ENCODE data around the gene PCBP3.

Gene PCBP3

GRCh38 chr21:45835301-45836267 lies 192.1 kb downstream of the PCBP3 start:
- no peak for DNase-seq (ENCODE audit: low read depth)
- TF ChIP-seq, protein P1, sequence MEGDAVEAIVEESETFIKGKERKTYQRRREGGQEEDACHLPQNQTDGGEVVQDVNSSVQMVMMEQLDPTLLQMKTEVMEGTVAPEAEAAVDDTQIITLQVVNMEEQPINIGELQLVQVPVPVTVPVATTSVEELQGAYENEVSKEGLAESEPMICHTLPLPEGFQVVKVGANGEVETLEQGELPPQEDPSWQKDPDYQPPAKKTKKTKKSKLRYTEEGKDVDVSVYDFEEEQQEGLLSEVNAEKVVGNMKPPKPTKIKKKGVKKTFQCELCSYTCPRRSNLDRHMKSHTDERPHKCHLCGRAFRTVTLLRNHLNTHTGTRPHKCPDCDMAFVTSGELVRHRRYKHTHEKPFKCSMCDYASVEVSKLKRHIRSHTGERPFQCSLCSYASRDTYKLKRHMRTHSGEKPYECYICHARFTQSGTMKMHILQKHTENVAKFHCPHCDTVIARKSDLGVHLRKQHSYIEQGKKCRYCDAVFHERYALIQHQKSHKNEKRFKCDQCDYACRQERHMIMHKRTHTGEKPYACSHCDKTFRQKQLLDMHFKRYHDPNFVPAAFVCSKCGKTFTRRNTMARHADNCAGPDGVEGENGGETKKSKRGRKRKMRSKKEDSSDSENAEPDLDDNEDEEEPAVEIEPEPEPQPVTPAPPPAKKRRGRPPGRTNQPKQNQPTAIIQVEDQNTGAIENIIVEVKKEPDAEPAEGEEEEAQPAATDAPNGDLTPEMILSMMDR (conservative IDR thresholded peaks at IDR 0.05; ENCODE audit: low read depth, low read length) = no peak
- H3K4me3 ChIP-seq (ENCODE audit: low read length) = no peak overlapping the region

DNA sequence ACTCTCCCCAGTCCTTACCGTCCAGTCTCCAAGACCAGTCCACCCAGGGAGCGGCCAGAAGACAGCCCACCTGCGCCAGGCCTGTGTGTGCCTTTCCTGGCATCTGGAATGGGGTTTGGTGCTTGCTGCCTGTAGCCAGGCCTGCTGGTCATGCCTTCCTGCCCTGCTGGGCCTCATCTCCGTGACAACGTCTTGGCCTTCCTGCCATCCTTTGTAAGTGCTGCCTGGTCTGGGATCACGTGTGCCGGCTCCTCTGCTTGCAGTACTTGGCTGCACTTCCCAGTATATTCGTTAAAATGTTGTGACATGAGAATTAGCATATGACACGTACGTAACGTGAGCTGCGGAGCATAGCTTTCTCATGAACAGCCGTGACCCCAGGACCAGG lies 192.7 kb downstream of the PCBP3 start:
- no peak for DNase-seq (ENCODE audit: low read depth)
- TF ChIP-seq, protein P1 (conservative IDR thresholded peaks at IDR 0.05; ENCODE audit: low read depth, low read length) = no peak
- H3K4me3 ChIP-seq (ENCODE audit: low read length) = no peak overlapping the region

DNA sequence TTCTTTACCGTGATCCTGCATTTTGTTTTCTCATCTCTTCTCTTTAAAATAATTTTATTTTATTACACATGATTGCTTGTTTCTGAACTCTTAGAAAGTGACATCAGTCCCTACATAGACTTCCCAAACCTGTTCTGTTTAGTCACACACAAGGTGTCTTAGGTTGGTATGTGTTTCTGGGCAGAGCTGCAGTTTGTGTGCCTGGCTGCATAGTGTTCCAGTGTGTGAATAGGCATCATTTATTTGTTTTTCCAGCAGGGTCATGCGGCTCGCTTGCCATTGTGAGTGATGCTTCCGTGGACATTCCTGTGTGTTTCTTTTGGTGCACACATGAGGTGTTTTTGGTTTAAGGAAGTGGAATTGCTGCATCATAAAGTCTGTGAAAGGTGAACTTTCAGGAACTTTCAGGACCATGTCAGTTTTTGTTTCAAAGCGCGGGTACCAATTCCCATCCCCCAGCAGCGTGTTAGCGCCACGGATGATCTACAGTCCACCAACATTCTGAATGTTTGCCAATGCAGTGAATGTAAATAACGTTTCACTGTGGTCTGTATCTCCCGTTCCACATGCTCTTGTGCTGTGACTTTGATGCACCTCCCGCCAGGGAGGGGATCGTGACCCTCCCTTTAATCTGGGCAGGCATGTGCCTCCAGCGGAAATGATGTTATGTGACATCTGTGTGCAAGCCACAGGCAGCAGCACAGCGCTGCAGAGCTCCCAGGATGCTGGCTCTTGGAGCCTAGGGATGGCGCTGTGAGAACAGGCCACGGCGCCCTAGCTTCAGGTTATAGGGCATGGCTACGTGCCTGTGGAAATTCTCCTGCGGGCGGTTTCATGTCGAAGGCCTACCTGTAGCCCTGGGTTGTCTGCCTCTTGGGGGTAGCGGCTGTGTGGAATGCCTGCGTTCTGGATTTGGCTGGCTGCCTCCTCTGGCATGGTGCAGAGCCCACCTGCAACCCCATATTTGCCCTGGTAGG lies 193.5 kb downstream of the PCBP3 start:
- TF ChIP-seq, protein P1 (conservative IDR thresholded peaks at IDR 0.05; ENCODE audit: low read depth, low read length) = peak; percentile 23
- DNase-seq (ENCODE audit: low read depth) = no peak

DNA sequence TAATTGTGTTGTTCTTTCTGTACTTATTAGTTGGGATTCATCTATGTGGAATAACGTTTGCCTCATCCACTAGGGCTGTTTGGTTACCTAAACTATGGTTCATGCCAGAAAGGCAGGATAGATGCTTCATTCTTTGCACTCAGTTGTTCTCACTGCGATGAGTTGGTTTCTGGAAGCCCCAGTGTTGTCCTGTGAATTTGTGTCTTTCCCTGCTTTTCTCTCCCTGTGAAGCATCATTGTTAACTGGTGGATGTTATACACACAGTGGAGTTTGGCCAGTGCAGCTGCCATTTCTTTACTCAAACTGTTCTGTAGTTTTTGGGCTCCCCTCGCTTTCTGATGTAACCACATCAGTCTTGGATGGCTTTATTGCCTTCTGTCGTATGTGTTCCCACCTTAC lies 194.4 kb downstream of the PCBP3 start:
- no peak for DNase-seq (ENCODE audit: low read depth)
- no peak overlapping the region for H3K4me3 ChIP-seq (ENCODE audit: low read length)
- TF ChIP-seq, protein P1 (conservative IDR thresholded peaks at IDR 0.05; ENCODE audit: low read depth, low read length) = no peak

More for the DNA sequence above, 193.5 kb downstream of the PCBP3 start:
- H3K4me3 ChIP-seq (ENCODE audit: low read length) = no peak overlapping the region

GRCh38 chr21:45838634-45839033 lies 195.1 kb downstream of the PCBP3 start:
- no peak for DNase-seq (ENCODE audit: low read depth)
- TF ChIP-seq, protein P1 (conservative IDR thresholded peaks at IDR 0.05; ENCODE audit: low read depth, low read length) = no peak
- H3K4me3 ChIP-seq (ENCODE audit: low read length) = no peak overlapping the region

GRCh38 chr21:45839274-45839673 lies 195.7 kb downstream of the PCBP3 start:
- TF ChIP-seq, protein P1 (conservative IDR thresholded peaks at IDR 0.05; ENCODE audit: low read depth, low read length) = no peak
- no peak for DNase-seq (ENCODE audit: low read depth)
- H3K4me3 ChIP-seq (ENCODE audit: low read length) = no peak overlapping the region

Data from retinal pigment epithelial cell (primary cell).